DOHH2 (cell line): Measurements from ENCODE around the gene MYT1.

Experiments
- CTCF ChIP-seq: fragments of 200-600 bp; sonication (generic); IDR thresholded peaks from one replicate; pipeline ENCODE4 v1.5.1; 2014; ENCODE audit warnings: antibody characterized with exemption, mild to moderate bottlenecking, low read depth, low read length; ENCODE audit not compliant: poor library complexity, severe bottlenecking
- EZH2phosphoT487 ChIP-seq: fragments of 200-600 bp; sonication (generic); IDR thresholded peaks from 2 replicates; pipeline ENCODE4 v1.6.1; 2017; ENCODE audit warnings: borderline replicate concordance, mild to moderate bottlenecking, antibody characterized with exemption, low read length, moderate library complexity, mixed read lengths

GRCh38 chr20:64179805-64180204 lies 15.6 kb downstream of the MYT1 start:
- TF ChIP-seq CTCF (no peak), EZH2phosphoT487 (no peak)
